ENCODE measurements around the gene SIGLEC9. TPM values are rescaled to one million over a fixed set of nuclear protein-coding genes. Genes with fewer than 3 reads are reported as not detected.
"Not testable (repeated sequence)": the region's sequence is repeated elsewhere in the genome, so short reads cannot be mapped to it uniquely, and the experiment has no call there.

Gene SIGLEC9
- total RNA-seq, 1 experiment from 2014 or later = not detected

- intact Hi-C loops (cut with micrococcal nuclease); RAD21 ChIA-PET (ENCODE audit: low non-redundant PET in 1 of 2, low total read pairs in 2 of 2, uncharacterized antibody in 2 of 2, unreplicated experiment in 2 of 2); H4K20me1 ChIP-seq (ENCODE audit: insufficient read depth); H3K27ac ChIP-seq (ENCODE audit: low read depth, low read length); H3K9me3 ChIP-seq (ENCODE audit: control insufficient read depth in 1 of 2, insufficient read depth in 1 of 2, low read depth in 1 of 2, low read length in 2 of 2); H3K4me3 ChIP-seq (replicated peaks in 1 of 2; ENCODE audit: low read depth in 1 of 2, low read length in 2 of 2); H3K9me2 ChIP-seq (ENCODE audit: insufficient read depth); H3K4me1 ChIP-seq (ENCODE audit: control insufficient read depth in 1 of 2, insufficient read depth in 2 of 2, low read length in 2 of 2); POLR2A ChIA-PET; H3K27me3 ChIP-seq (ENCODE audit: insufficient read depth, low read length); H3K36me3 ChIP-seq (ENCODE audit: control insufficient read depth in 1 of 2, insufficient read depth in 2 of 2, low read length in 2 of 2); H3K79me2 ChIP-seq (ENCODE audit: insufficient read depth, low read length); H3K9ac ChIP-seq (ENCODE audit: low read length); BruUV-seq (replicated peaks): not testable (repeated sequence)
- DNase-seq (ENCODE audit: low read depth, low spot score) = peak; percentile 52
- peak; percentile 83 for ATAC-seq
- Histone ChIP-seq H3K4me2 (ENCODE audit: low read length) (peak overlapping the region; percentile 35), H2AFZ (ENCODE audit: low read depth, low read length, poor library complexity, severe bottlenecking) (peak overlapping the region; percentile 71)
- peak; percentile 68 for TF ChIP-seq RAD21 (IDR thresholded peaks at IDR 0.05; ENCODE audit: low read depth)
- peak; percentile 49 to 80 (median 67); a peak in 5 of 6 replicates for TF ChIP-seq CTCF (IDR thresholded peaks at IDR 0.05 in 2 of 3, conservative IDR thresholded peaks at IDR 0.05 in 1 of 3; ENCODE audit: borderline replicate concordance in 1 of 3, insufficient read depth in 1 of 3, low read depth in 2 of 3, low read length in 2 of 3)
- CTCF ChIA-PET = interaction anchor here (1.2 to 1.6 kb wide), 2 partner anchors 11 to 14 kb away, joined by 3 to 4 read pairs; no protein-coding TSS in a partner anchor
These were observed 44.7 kb downstream of the SIGLEC9 start for GRCh38 chr19:51169283-51169918.

- RAD21 ChIA-PET (ENCODE audit: low non-redundant PET in 1 of 2, low total read pairs in 2 of 2, uncharacterized antibody in 2 of 2, unreplicated experiment in 2 of 2) = no interaction called here
- no peak for TF ChIP-seq CBX3 (IDR thresholded peaks at IDR 0.05; ENCODE audit: low read depth)
- no peak for TF ChIP-seq EZH2phosphoT487 (IDR thresholded peaks at IDR 0.05; ENCODE audit: borderline replicate concordance)
- no peak for TF ChIP-seq JUND (IDR thresholded peaks at IDR 0.05)
- no peak for TF ChIP-seq FOSL1 (IDR thresholded peaks at IDR 0.05; ENCODE audit: low read depth)
- no peak for TF ChIP-seq RAD21 (IDR thresholded peaks at IDR 0.05; ENCODE audit: low read depth)
- no peak for TF ChIP-seq EZH2 (IDR thresholded peaks at IDR 0.05)
- TF ChIP-seq, protein P1, sequence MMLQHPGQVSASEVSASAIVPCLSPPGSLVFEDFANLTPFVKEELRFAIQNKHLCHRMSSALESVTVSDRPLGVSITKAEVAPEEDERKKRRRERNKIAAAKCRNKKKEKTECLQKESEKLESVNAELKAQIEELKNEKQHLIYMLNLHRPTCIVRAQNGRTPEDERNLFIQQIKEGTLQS (IDR thresholded peaks at IDR 0.05) = no peak
- no peak for TF ChIP-seq CEBPB (IDR thresholded peaks at IDR 0.05; ENCODE audit: low read depth)
- TF ChIP-seq YY1 (IDR thresholded peaks at IDR 0.05; ENCODE audit: extremely low read depth, insufficient replicate concordance, low read depth, low read length) = no peak
- no peak for TF ChIP-seq SIN3A (IDR thresholded peaks at IDR 0.05; ENCODE audit: low read depth)
- no peak for TF ChIP-seq ZFX (IDR thresholded peaks at IDR 0.05)
- no peak for TF ChIP-seq ZNF274 (IDR thresholded peaks at IDR 0.05; ENCODE audit: low read depth, low read length)
- TF ChIP-seq, protein P2, sequence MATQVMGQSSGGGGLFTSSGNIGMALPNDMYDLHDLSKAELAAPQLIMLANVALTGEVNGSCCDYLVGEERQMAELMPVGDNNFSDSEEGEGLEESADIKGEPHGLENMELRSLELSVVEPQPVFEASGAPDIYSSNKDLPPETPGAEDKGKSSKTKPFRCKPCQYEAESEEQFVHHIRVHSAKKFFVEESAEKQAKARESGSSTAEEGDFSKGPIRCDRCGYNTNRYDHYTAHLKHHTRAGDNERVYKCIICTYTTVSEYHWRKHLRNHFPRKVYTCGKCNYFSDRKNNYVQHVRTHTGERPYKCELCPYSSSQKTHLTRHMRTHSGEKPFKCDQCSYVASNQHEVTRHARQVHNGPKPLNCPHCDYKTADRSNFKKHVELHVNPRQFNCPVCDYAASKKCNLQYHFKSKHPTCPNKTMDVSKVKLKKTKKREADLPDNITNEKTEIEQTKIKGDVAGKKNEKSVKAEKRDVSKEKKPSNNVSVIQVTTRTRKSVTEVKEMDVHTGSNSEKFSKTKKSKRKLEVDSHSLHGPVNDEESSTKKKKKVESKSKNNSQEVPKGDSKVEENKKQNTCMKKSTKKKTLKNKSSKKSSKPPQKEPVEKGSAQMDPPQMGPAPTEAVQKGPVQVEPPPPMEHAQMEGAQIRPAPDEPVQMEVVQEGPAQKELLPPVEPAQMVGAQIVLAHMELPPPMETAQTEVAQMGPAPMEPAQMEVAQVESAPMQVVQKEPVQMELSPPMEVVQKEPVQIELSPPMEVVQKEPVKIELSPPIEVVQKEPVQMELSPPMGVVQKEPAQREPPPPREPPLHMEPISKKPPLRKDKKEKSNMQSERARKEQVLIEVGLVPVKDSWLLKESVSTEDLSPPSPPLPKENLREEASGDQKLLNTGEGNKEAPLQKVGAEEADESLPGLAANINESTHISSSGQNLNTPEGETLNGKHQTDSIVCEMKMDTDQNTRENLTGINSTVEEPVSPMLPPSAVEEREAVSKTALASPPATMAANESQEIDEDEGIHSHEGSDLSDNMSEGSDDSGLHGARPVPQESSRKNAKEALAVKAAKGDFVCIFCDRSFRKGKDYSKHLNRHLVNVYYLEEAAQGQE (IDR thresholded peaks at IDR 0.05; ENCODE audit: low read depth) = no peak
These were observed 47.5 kb downstream of the SIGLEC9 start for GRCh38 chr19:51172223-51172622.

More at GRCh38 chr19:51172223-51172622, 47.5 kb downstream of the SIGLEC9 start:
- Histone ChIP-seq H2AFZ (ENCODE audit: low read depth, low read length, poor library complexity, severe bottlenecking) (no peak overlapping the region), H3K9me3 (ENCODE audit: control insufficient read depth in 1 of 2, insufficient read depth in 1 of 2, low read depth in 1 of 2, low read length in 2 of 2) (no peaks in the 10 kb centered on the region), H3K4me3 (replicated peaks in 1 of 2; ENCODE audit: low read depth in 1 of 2, low read length in 2 of 2) (no peak overlapping the region), H3K9me2 (ENCODE audit: insufficient read depth) (no peaks in the 10 kb centered on the region), H3K27me3 (ENCODE audit: insufficient read depth, low read length) (peaks cover 28% of the 10 kb centered on the region), H3K36me3 (ENCODE audit: control insufficient read depth in 1 of 2, insufficient read depth in 2 of 2, low read length in 2 of 2) (no peaks in the 10 kb centered on the region), H3K27ac (ENCODE audit: low read depth, low read length) (no peak overlapping the region), H3K9ac (ENCODE audit: low read length) (no peak overlapping the region), H3K79me2 (ENCODE audit: insufficient read depth, low read length) (no peaks in the 10 kb centered on the region), H3K4me2 (ENCODE audit: low read length) (no peak overlapping the region), H3K4me1 (ENCODE audit: control insufficient read depth in 1 of 2, insufficient read depth in 2 of 2, low read length in 2 of 2) (peaks cover 0 to 7% of the 10 kb centered on the region in 2 experiments; a peak in 1 of 4 replicates), H4K20me1 (ENCODE audit: insufficient read depth) (no peaks in the 10 kb centered on the region)
- no TSS peak for BruUV-seq (replicated peaks)
- intact Hi-C loops (cut with micrococcal nuclease) = no loop called here
- no peak for DNase-seq (ENCODE audit: low read depth, low spot score)
- ATAC-seq = no peak
- ChIA-PET CTCF (no interaction called here), POLR2A (no interaction called here)

Measured in HCT116 (cell line).